Measurements from ENCODE around the gene SEPSECS.

- TF ChIP-seq POLR2AphosphoS5 (IDR thresholded peaks at IDR 0.05; ENCODE audit: low read depth, low read length) (no peak), POLR2A (IDR thresholded peaks at IDR 0.05; ENCODE audit: low read depth, low read length) (no peak)
These were observed 15.3 kb downstream of the SEPSECS start for GRCh38 chr4:25144870-25145481.

Data from GM12892 (cell line).